Brain pericyte (primary cell): ENCODE data around the gene REV3L.
"Not testable (repeated sequence)": the region's sequence is repeated elsewhere in the genome, so short reads cannot be mapped to it uniquely, and the experiment has no call there.

Experiments
- DNase-seq: peaks from one replicate; pipeline ENCODE4 v3.0.0-alpha.2; 2012; ENCODE audit warnings: low read depth, low spot score

REV3L gene

DNA sequence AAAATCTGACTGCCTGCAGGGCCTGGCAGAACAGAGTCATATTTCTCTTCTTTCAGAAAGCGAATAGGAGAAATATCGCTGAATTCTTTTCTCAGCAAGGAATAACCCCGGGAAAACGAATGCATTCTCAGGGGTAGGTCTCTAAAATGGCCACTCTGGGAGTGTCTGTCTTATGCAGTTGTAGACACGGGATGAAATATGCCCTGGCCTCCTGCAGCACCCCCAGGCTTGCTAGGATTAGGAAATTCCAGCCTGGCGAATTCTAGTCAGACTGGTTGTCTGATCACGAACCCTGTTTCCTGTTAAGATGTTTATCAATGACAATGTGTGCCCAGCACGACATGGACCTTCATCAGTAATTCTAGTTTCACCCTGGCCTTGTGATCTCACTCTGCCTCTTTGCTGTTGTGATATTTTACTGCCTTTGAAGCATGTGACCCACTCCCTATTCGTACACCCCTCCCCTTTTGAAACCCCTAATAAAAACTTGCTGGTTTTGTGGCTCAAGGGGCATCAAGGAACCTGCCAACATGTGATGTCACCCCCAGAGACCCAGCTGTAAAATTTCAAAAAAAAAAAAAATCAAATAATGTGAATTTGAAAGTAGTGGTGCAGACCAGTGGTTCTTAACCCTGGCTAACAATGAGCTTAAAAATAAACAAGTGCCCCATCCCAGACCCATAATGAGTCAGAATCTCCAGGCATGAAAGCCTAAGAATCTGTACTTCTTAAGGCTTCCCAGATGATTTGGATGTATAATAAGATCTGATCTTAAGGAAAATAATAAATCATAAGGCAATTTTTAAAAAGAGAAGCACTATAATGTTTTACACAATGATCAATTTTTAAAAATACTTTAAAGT lies 181.8 kb downstream of the REV3L start:
- not testable (repeated sequence) for DNase-seq

DNA sequence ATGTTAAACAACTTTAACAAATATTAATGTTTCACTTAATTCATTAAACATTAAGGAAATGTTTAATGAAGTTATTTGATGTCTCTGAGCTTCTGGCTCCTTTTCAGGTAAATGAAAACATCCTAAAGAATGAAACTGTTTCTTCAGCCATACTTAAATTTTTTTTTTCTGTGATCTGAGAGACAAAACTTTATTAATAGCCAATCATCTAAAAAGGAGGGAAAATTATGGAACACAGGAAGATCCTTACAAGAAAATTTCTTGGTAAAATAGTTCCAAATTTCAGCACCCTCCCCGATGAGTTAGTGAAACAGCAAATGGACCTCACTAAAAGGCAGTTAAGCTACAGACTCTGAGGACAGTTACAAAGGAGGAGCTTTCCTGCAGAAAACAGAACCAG lies 185.2 kb downstream of the REV3L start:
- DNase-seq, result no peak

DNA sequence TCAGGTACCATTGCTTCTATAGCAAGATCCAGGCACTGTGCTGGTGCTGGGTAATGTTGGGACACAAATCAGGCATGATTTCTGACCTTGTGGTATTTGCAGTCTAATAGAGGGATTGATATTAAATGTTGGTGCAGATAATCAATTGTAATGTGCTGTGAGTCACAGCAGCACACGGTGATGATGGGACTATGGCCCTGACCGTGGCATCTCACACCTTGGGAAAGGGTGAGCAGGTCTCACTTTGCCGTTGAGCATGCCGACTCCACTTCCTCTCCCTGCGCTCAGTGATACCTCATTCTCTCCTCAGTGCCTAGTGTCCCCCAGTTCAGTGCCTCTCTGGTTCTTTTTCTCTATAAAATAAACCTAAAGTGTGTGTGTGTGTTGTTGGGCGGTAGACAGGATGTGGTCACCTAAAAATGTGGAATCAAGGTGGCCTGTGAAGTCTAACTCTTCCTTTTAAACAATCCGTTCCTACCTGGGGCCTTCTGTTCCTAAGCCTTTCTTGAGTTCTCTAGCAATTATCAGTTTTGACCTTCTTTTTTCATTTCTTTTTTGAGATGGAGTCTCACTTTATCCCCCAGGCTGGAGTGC lies 188.5 kb downstream of the REV3L start:
- no peak for DNase-seq

DNA sequence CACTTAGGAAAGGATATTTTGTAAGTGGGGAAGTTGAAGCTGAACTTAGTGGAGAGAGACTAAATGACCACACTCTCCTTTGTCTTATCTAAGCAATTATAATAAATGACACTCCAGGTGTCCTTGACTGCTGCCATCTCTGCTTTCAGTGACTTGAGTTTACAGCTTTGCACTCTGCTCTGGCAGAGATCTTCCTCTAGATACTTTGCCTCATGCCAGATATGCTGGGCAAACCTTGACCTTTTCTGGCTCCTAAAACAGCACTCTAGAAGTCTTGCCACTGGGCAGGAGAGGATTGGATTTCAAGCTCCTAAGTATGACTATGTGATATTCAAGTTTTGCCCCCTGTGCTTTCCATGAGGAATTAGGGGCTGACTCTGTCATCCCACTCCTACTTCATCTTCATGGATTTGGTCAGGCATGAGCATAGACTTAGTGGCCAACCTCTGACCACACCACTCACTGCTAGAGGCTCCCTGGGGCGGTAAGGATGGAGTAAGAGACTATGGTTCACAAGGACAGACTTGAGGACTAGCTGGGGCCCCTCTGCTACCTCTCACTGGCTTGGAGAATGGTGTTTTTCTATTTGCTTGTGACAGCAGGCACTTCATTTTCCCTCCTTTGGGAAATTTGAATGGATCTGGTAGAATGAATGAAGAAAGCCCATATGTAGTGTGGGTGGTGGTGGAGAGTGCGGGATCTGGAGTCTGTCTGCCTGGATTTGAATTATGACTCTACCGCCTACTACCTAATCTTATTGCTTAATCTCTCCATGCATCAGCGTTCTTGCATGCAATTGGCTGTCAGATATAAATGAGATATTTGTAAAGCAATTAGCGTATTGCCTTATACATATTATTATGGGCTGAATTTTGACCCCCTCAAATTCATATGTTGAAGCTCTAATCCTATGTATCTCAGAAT lies 191.4 kb downstream of the REV3L start:
- DNase-seq, result no peak

DNA sequence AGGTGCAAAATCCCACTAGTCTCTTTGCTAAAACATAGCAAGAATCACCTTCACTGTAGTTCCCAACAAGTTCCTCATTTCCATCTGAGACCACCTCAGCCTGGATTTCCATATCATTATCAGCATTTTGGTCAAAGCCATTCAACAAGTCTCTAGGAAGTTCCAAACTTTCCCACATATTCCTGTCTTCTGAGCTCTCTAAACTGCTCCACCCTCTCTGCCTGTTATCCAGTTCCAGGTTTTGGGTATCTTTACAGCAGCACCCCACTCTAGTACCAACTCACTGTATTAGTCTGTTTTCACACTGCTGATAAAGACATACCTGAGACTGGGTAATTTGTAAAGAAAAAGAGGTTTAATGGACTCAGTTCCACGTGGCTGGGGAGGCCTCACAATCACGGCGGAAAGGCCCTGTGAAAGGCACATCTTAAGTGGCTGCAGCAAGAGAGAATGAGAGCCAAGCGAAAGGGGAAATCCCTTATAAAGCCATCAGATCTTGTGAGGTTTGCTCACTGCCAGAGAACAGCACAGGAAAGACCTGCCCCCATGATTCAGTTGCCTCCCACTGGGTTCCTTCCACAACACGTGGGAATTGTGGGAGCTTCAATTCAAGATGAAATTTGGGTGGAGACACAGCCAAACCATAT lies 192.2 kb downstream of the REV3L start:
- not testable (repeated sequence) for DNase-seq

DNA sequence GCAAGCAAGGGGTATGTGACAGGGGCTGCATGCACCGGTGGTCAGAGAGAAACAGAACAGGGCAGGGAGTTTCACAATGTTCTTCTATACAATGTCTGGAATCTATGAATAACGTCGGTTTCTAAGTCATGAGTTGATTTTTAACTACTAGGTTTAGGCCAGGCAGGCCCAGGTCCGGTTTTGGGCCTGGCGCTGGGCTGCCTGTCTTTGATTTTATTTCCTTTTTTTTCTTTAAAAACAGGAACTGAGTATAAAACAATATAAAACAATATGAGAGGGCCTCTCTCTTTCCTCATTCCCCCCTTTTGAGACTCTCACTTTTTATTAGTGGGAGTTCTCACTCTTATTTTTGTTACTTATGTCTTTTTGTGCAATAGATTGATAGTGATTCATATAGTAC lies 198.7 kb downstream of the REV3L start:
- DNase-seq, result not testable (repeated sequence)

DNA sequence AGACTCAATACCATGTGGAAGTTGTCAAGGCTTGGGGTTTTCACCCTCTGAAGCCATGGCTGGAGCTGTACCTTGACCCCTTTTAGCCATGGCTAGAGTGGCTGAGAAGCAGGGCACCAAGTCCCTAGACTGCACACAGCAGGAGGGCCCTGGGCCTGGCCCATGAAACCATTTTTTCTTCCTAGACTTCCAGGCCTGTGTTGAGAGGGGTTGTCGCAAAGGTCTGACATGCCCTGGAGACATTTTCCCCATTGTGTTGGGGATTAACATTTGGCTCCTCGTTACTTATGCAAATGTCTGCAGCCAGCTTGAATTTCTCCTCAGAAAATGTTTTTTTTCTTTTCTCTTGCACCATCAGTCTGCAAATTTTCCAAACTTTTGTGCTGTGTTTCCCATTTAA lies 199.3 kb downstream of the REV3L start:
- no peak for DNase-seq

DNA sequence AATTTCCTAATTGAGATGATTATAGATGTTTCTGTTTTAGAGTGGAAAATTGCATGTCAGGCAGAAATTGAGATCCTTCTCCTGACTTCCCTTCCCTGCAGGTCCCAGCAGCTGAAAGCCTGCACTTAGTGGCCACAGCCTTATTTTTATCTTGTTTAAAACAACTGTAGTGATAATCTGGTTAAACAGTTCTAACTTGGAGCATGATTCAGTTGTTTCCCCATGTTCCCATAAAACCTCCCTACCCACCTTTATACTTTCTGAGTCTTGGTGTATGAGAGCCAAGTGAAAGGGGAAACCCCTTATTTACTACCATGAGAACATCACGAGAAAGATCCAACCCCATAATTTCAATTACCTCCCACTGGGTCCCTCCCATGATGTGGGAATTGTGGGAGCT lies 200.5 kb downstream of the REV3L start:
- no peak for DNase-seq

DNA sequence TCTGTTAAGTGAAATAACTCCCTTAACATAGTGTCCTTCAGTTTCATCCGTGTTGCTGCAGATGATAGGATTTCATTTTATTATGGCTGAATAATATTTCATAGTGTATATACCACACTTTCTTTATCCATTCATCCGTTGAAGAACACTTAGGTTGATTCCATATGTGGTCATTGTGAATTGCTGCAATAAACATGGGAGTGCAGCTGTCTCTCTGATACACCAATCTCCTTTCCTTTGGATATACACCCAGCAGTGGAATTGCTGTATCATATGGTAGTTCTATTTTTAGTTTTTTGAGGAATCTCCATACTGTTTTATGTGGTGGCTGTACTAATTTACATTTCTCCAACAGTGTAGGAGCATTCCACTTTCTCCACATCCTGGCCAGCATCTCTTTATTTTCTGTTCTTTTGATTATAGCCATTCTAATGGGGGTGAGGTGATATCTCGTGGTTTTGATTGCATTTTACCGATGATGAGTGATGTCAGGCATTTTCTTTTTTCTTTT lies 202.5 kb downstream of the REV3L start:
- no peak for DNase-seq

DNA sequence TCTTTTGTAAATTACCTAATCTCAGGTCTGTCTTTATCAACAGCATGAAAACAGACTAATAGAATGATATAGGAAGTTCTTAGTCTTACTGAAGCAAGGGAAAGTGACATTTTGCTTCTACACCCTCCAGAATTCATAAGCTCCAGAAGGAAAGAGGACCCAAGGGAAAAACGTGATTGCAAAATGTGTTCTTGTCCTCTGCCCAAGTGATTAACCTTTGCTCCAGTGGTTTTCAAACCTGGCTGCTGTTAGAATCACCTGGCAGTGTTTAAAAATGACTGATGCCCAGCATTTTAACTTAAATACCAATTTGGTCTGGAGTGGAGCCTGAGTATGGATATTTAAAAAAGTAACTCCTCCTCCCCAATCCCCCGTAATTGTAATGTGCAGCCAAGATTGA lies 204.3 kb downstream of the REV3L start:
- DNase-seq, result no peak

DNA sequence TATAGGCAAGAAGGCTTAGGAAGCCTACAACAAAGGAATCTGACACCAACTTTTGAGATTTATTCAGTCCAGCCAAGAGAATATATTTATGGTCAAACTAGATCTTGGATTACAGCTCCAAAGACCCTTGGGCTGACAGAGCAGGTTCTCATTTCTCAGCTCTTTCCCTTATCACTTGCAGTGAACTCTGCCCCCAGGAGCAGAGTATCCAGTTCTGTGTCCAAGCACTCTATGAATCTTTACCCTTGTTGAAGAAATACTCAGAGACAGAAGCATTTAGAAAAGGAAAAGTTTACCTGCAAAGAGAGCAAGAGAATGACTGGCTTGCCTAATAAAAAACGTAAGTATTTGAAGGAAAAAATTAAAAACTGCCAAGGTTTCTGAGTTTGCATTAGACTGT lies 205.2 kb downstream of the REV3L start:
- no peak for DNase-seq

DNA sequence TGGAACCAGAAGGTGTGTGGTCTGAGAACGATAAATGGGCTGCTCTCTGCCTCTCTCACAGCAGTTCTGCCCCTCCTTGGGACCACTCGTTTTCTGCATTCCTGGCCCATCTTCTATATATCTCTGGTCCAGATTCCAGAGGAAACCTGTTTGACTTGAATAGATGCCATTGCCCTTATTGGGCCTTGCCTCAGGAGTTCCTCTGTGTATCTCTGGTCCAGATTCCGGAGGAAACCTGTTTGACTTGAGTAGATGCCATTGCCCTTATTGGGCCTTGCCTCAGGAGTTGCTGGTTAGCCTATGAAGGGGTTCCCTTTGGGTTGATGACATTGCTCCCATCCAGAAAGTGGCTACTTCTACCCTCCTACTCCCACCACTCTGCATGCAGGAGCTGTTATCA lies 206.3 kb downstream of the REV3L start:
- no peak for DNase-seq

DNA sequence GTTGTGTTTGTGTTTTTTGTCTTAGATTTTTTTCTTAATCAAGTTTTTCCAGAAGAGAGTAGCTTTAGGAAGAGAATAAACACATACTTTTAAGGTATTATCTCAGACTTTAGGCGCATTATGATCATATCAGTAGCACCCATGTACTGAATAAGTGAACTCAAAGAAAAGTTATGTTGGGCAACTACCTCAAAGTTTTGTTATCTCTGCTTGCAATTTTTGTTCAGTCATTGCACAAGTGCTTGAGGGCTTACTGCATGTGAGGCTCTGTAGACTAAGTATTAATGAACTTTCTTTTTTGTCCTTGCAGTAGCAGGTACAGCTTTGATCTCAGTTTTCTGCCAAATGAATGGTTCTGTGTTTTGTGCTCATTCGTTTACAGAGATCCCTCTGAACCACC lies 206.7 kb downstream of the REV3L start:
- no peak for DNase-seq

DNA sequence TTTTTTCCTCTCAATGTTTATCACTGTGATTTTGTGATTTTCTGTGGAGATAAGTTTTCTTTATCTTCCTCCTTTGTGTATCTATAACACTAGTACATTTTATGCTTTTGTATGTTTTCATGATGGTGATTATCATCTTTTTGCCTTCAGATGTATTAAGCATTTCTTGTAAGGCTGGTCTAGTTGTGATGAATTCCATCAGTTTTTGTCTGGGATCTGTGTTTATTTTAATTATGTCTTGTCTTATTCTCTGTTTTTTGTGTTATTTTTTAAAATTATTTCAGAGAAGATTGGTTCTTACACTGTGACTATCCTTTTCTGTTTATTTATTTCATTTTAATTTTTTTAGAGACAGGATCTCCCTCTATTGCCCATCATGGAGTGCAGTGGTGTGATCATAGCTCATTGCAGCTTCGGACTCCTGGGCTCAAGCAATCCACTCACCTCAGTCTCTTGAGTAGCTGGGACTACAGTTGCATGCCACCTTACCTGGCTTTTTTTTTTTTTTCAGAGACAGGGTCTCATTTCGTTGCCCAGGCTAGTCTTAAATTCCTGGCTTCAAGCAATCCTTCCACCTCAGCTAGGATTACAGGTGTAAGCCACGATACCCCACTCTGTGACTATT lies 208.3 kb downstream of the REV3L start:
- no peak for DNase-seq

DNA sequence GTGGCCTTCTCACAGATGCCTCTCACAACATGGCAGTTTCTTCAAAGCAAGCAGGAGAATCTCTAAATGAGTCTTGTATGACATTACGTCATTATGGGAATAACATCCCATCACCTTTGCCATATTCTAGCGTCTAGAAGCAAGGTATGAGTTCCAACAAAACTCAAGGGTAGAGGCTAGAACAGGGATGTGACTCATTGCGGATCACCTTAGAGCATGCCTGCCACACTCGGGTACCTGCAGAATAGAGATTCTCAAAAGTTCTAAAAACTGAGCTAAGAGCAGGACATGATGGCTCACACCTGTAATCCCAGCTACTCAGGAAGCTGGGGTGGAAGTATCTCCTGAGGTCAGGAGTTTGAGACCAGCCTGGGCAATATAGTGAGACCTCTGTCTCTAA lies 212.9 kb downstream of the REV3L start:
- DNase-seq, result no peak

DNA sequence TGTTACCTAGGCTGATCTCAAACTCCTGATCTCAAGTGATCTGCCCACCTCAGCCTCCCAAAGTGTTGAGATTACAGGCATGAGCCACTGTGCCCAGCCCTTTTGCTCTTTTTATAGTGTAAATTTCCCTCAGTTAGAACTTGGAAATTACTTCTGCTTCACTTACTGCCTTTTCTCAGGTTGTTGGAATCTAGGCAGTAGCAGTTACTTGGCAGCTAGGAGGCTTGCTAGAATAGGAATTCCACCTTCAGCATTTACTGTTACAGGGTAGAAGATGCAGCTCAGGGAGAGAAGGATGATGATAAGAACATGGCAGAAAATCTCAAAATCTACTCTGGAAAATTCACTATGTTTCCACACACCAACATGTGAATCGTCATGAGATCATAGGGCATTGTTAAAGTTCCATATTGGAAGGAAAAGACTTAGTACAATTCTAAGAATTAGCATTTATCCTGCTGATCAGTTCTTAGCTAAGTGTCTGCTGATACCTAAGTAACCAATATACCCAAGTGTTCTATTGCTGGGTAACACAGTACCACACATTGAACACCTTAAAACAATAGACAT lies 213.5 kb downstream of the REV3L start:
- DNase-seq, result no peak

DNA sequence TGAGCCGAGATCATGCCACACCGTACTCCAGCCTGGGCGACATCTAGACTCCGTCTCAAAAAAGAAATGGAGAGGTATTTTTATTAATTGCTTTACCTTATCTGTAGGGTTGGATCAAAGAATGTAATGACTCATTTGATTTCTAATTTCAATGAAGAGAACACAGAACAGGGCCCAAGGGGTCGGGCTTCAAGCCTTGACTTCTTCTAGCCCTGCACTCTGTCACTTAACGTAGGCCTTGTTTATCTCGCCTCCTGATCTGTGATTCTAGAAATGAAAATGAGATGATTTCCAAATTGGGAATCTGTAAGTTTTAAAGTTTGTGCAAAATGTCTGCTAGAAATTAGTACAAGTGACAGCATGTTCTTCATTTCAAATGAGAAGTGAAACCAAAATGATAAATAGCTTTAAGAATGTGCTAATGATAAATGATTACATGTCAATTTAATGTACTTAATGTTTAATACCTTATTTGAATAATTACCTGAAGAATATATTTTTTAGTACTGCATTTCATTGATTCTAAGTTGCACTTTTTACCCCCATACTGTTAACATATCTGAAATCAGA lies 215.2 kb downstream of the REV3L start:
- DNase-seq, result no peak

DNA sequence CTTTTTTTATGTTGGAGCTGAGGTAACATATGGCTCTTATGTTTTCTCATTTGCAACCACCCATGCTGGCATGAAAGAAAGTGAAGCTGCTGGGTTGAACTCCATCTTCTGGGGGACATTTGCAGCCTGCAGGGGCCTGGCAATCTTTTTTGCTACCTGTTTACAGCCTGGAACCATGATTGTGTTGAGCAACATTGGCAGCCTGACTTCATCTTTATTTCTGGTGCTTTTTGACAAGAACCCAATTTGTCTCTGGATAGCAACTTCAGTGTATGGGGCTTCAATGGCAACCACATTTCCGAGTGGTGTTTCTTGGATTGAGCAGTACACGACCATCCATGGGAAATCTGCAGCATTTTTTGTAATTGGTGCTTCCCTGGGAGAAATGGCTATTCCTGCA lies 216.7 kb downstream of the REV3L start:
- no peak for DNase-seq

DNA sequence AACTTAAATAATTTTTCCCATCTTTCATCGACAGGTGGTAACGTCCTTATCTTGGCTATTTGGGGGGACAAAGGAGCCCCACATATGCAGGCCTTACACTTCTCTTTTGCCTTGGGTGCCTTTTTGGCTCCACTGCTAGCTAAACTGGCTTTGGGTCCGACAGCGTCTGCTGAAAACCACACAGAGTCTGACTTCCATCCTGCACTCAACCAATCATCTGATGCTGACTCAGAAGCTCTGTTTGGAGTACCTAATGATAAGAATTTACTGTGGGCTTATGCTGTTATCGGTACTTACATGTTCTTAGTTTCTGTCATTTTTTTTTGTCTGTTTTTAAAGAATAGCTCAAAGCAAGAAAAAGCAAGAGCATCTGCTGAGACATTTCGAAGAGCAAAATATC lies 217.2 kb downstream of the REV3L start:
- no peak for DNase-seq

DNA sequence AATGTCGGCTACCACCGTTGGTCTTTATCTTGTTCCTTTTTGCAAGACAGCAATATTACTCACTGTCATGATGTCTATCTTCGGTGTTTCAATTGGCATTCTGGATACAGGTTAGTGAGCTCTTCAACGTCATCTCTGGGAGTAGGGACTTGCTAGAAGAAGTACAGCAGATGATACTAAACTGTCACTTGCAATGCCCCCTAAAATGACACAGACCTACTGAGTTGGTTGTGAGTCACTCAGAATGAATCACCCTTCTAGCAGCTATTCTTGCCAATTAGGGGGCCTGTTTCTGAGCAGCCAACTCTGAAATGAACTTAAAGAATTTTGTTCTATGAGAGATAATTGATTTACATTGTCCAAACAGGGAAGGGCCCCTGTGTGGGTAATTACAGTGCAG lies 219.2 kb downstream of the REV3L start:
- DNase-seq, result no peak
